Ammon's horn (tissue), 1 donor: ENCODE data around the gene CXADR.
"Not testable (repeated sequence)": the region's sequence is repeated elsewhere in the genome, so short reads cannot be mapped to it uniquely, and the experiment has no call there.

Experiments used
- DNase-seq: peaks from one replicate; pipeline ENCODE4 v3.0.0-alpha.2; 2016; ENCODE audit warnings: low spot score

Gene CXADR

GRCh38 chr21:17512253-17513213 lies at the start of gene CXADR:
TSS of gene CXADR (plus strand) at chr21:17513043. CDS start at chr21:17513130, 87 bp downstream.
- peak; percentile 77 for DNase-seq

- no peak for DNase-seq
Observed at GRCh38 chr21:17466166-17466565, 46.7 kb upstream of the CXADR start.

- DNase-seq = no peak
Observed at GRCh38 chr21:17467392-17467791, 45.5 kb upstream of the CXADR start.

- no peak for DNase-seq
Observed at GRCh38 chr21:17467829-17468228, 45.0 kb upstream of the CXADR start.

GRCh38 chr21:17468698-17469097 lies 44.1 kb upstream of the CXADR start:
- DNase-seq = no peak

GRCh38 chr21:17469727-17470126 lies 43.1 kb upstream of the CXADR start:
- DNase-seq = no peak

GRCh38 chr21:17472182-17472581 lies 40.7 kb upstream of the CXADR start:
- DNase-seq = no peak

GRCh38 chr21:17472592-17473271 lies 40.1 kb upstream of the CXADR start:
- peak; percentile 34 for DNase-seq

GRCh38 chr21:17476006-17476405 lies 36.8 kb upstream of the CXADR start:
- peak; percentile 63 for DNase-seq

- DNase-seq = not testable (repeated sequence)
Observed at GRCh38 chr21:17478156-17478555, 34.7 kb upstream of the CXADR start.

- DNase-seq = no peak
Observed at GRCh38 chr21:17479606-17480005, 33.2 kb upstream of the CXADR start.

GRCh38 chr21:17482928-17483327 lies 29.9 kb upstream of the CXADR start:
- DNase-seq = no peak

- DNase-seq = no peak
Observed at GRCh38 chr21:17488620-17489019, 24.2 kb upstream of the CXADR start.

GRCh38 chr21:17489565-17489964 lies 23.3 kb upstream of the CXADR start:
- not testable (repeated sequence) for DNase-seq

GRCh38 chr21:17491716-17492414 lies 21.0 kb upstream of the CXADR start:
- peak; percentile 74 for DNase-seq

GRCh38 chr21:17492415-17493168 lies 20.3 kb upstream of the CXADR start:
- no peak for DNase-seq

- no peak for DNase-seq
Observed at GRCh38 chr21:17494051-17494450, 18.8 kb upstream of the CXADR start.

GRCh38 chr21:17495680-17496079 lies 17.2 kb upstream of the CXADR start:
- DNase-seq = peak; percentile 29

GRCh38 chr21:17497316-17497715 lies 15.5 kb upstream of the CXADR start:
- no peak for DNase-seq

GRCh38 chr21:17498586-17498985 lies 14.3 kb upstream of the CXADR start:
- DNase-seq = no peak

GRCh38 chr21:17501107-17502006 lies 11.5 kb upstream of the CXADR start:
- no peak for DNase-seq
